ENCODE data around the gene MYMK. TPM values are rescaled to one million over a fixed set of nuclear protein-coding genes. Genes with fewer than 3 reads are reported as not detected.

Gene MYMK
- total and polyA plus RNA-seq, 2 of the 8 experiments (the other 6 are each of a cell fraction or from before 2014, with no cell fraction given) = not detected

DNA sequence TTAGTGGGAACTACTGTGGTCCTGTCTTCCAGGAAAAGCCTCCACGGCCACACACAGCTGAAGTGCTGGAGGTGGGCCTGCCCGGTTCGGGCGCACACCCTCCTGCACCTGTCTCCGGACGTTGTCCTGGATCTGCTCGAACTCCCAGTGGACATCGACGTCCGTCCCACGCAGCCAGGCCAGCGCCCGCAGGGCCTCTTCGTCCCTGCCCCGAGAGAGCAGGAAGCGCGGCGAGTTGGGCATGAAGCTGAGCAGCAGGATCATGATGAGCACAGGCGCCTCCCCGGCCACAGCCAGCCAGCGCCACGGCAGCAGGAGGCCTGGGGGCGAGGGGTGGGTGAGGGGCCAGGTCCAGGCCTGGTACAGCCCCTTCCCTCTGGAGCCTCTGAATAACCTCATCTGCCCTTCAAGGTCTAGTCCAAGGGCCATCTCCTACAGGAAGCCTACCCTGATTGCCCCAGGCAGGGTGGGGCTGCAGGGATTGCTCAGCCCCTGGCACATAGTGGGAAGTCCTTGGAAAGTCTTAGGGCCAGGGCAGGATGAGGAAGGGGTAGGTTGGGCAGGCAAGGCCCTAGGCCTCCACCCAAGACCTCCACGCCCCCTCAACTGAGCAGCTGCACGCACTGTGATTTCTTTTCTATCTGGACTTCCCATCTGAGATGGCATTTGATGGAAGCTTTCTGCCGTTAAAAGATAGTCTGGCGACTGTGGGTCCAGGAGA lies 49.3 kb downstream of the MYMK start:
- peaks cover 0 to 26% (median 6%) of the 10 kb centered on the region in 4 experiments; a peak in 5 of 8 replicates for H3K36me3 ChIP-seq (ENCODE audit: control insufficient read depth in 2 of 4, insufficient read depth in 4 of 4, low read length in 3 of 4)
- H2BK20ac ChIP-seq (ENCODE audit: low read length) = no peak overlapping the region
- H3K4me1 ChIP-seq (replicated peaks in 1 of 4; ENCODE audit: control insufficient read depth in 3 of 4, insufficient read depth in 4 of 4, low read length in 3 of 4) = peaks cover 0 to 7% (median 4%) of the 10 kb centered on the region in 4 experiments; a peak in 6 of 7 replicates
- no peak overlapping the region for H3K27ac ChIP-seq (ENCODE audit: low read depth, low read length)
- no peak overlapping the region for H4K91ac ChIP-seq (replicated peaks; ENCODE audit: insufficient read length, low read length)
- no peak overlapping the region for H2BK15ac ChIP-seq (ENCODE audit: low read length)
- no peak overlapping the region for H3K56ac ChIP-seq (replicated peaks; ENCODE audit: insufficient read length, low read depth, low read length)
- peaks cover 0 to 4% (median 0%) of the 10 kb centered on the region in 4 experiments; a peak in 1 of 7 replicates for H3K27me3 ChIP-seq (replicated peaks in 1 of 4; ENCODE audit: control insufficient read depth in 3 of 4, extremely low read depth in 1 of 4, insufficient read depth in 3 of 4, low read length in 3 of 4)
- no peak overlapping the region for H3K4ac ChIP-seq (replicated peaks; ENCODE audit: insufficient read length, low read depth, low read length)
- H4K20me1 ChIP-seq (replicated peaks in 1 of 2; ENCODE audit: control insufficient read depth in 1 of 2, insufficient read depth in 2 of 2, low read length in 2 of 2) = peaks cover 3 to 26% of the 10 kb centered on the region in 2 experiments
- H3K18ac ChIP-seq (ENCODE audit: extremely low read depth, low read length) = no peak overlapping the region
- peaks cover 2% of the 10 kb centered on the region; the same call in 1 of the 2 replicates for H3K79me1 ChIP-seq (ENCODE audit: low read depth, low read length)
- ChIA-PET POLR2A (ENCODE audit: partially characterized antibody) (interaction anchor here (1.0 to 1.5 kb wide), 4 partner anchors 13 to 126 kb away, joined by 3 to 8 read pairs (median 4); no protein-coding TSS in a partner anchor), CTCF (ENCODE audit: partially characterized antibody) (interaction anchor here (0.6 to 3.4 kb wide), 8 partner anchors 7 to 290 kb away, joined by 3 to 13 read pairs (median 3); no protein-coding TSS in a partner anchor)
- DNase-seq (ENCODE audit: low read depth in 1 of 2, low spot score in 2 of 2) (no peak), FAIRE-seq (no peak)
- no peak overlapping the region for H2BK120ac ChIP-seq (replicated peaks; ENCODE audit: low read depth, low read length)
- no peak overlapping the region for H3K4me3 ChIP-seq (ENCODE audit: extremely low read depth in 1 of 4, insufficient read depth in 2 of 4, low read depth in 3 of 4, low read length in 4 of 4)
- no peak for TF ChIP-seq EGR1 (IDR thresholded peaks at IDR 0.05; ENCODE audit: borderline replicate concordance, low read depth, low read length)
- no peak for TF ChIP-seq SRF (IDR thresholded peaks at IDR 0.05; ENCODE audit: low read depth, low read length)
- no peak for TF ChIP-seq SUZ12 (IDR thresholded peaks at IDR 0.05; ENCODE audit: low read length)
- TF ChIP-seq KDM5A (IDR thresholded peaks at IDR 0.05; ENCODE audit: low read length) = no peak
- TF ChIP-seq SAP30 (IDR thresholded peaks at IDR 0.05; ENCODE audit: insufficient read depth, insufficient replicate concordance, low read length) = no peak
- no peak for TF ChIP-seq GTF2F1 (IDR thresholded peaks at IDR 0.05; ENCODE audit: borderline replicate concordance, low read depth, low read length)
- no peak for TF ChIP-seq CHD2 (IDR thresholded peaks at IDR 0.05; ENCODE audit: low read length)
- no peak for TF ChIP-seq RAD21 (IDR thresholded peaks at IDR 0.05 in 1 of 2, conservative IDR thresholded peaks at IDR 0.05 in 1 of 2; ENCODE audit: low read depth in 2 of 2, low read length in 2 of 2)
- no peak for TF ChIP-seq SP2 (IDR thresholded peaks at IDR 0.05; ENCODE audit: low read length)
- TF ChIP-seq, protein P1, sequence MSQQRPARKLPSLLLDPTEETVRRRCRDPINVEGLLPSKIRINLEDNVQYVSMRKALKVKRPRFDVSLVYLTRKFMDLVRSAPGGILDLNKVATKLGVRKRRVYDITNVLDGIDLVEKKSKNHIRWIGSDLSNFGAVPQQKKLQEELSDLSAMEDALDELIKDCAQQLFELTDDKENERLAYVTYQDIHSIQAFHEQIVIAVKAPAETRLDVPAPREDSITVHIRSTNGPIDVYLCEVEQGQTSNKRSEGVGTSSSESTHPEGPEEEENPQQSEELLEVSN (IDR thresholded peaks at IDR 0.05) = no peak
- no peak overlapping the region for H2AK5ac ChIP-seq (ENCODE audit: low read depth, low read length)
- H4K8ac ChIP-seq (ENCODE audit: extremely low read depth, insufficient read depth, low read length) = no peak overlapping the region
- H3K14ac ChIP-seq (ENCODE audit: insufficient read length) = no peak overlapping the region
- no peak overlapping the region for H3K4me2 ChIP-seq (ENCODE audit: insufficient read depth in 1 of 2, low read depth in 2 of 2, low read length in 2 of 2)
- peaks cover 0 to 6% of the 10 kb centered on the region in 2 experiments; a peak in 1 of 4 replicates for H3K79me2 ChIP-seq (ENCODE audit: control insufficient read depth in 1 of 2, insufficient read depth in 2 of 2, low read length in 2 of 2)
- no peak overlapping the region for H2BK12ac ChIP-seq (ENCODE audit: low read depth, low read length)
- 93% methylated on average over 27 of the region's 27 CpGs; no CpG with 5 or more reads in 1 of the 2 experiments for whole genome bisulfite sequencing, 2 experiments (ENCODE audit: extremely low coverage in 1 of 2, insufficient coverage in 1 of 2, insufficient read length in 1 of 2, insufficient replicate concordance in 2 of 2, low coverage in 1 of 2, low lambda C conversion rate in 2 of 2, missing lambda C conversion rate in 1 of 2)
- H3K23me2 ChIP-seq (ENCODE audit: low read depth, low read length) = peaks cover 6% of the 10 kb centered on the region; the same call in 1 of the 2 replicates
- no peak overlapping the region for H4K5ac ChIP-seq (ENCODE audit: insufficient read length, low read depth, low read length)
- H3K9ac ChIP-seq (replicated peaks in 1 of 4; ENCODE audit: extremely low read depth in 1 of 4, low read depth in 3 of 4, low read length in 3 of 4) = no peak overlapping the region
- H2AFZ ChIP-seq (ENCODE audit: low read length) = no peak overlapping the region
- no peak overlapping the region for H2BK5ac ChIP-seq (ENCODE audit: low read depth, low read length)
- no peak overlapping the region for H3K23ac ChIP-seq (ENCODE audit: insufficient read length)
- no peaks in the 10 kb centered on the region for H3K9me3 ChIP-seq (ENCODE audit: insufficient read depth in 2 of 2, low read depth in 1 of 2, low read length in 1 of 2)
